ENCODE measurements around the gene VPS13A. TPM values are rescaled to one million over a fixed set of nuclear protein-coding genes. Genes with fewer than 3 reads are reported as not detected.

Gene VPS13A
- total and polyA plus RNA-seq, 2 of the 13 experiments (the other 11 are each of a cell fraction or from before 2014, with no cell fraction given), result 20.4 to 20.7 TPM

DNA sequence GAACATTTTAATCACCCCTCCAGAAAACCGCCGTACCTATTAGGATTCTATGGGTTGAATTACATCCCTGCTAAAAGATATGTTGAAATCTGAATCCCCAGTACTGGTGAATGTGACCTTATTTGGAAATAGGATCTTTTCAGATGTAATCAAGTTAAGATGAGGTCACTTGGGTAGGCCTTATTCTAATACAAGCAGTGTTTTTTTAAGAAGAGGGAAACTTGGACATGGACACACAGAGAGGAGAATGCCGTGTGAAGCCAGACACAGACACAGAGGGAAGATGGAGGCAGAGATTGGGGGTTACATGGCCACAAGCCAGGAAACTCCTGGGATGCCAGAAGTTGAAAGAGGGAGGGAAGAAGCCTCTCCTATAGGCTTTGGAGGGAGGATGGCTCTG, 287.3 kb downstream of the VPS13A start:
- ATAC-seq, result no peak
- intact Hi-C loops (cut with micrococcal nuclease; ENCODE audit: unreplicated experiment) (no loop called here), in situ Hi-C loops (cut with HindIII; ENCODE audit: extremely low pct_ligation_motif_present, low pct_unique_long_range_greater_than_20kb) (loop anchor here (25.0 kb wide), 1 partner anchor 648 kb away; no protein-coding TSS in a partner anchor)
- no peak overlapping the region for H3K4me3 ChIP-seq (replicated peaks in 1 of 3; ENCODE audit: insufficient read depth in 1 of 3, low read depth in 2 of 3, low read length in 3 of 3)
- H3K9ac ChIP-seq (ENCODE audit: insufficient read depth, low read depth, low read length), result no peak overlapping the region
- H3K27ac ChIP-seq (ENCODE audit: extremely low read length, insufficient read depth, low read length), result no peak overlapping the region
- H3K4me2 ChIP-seq (ENCODE audit: low read depth, low read length), result no peak overlapping the region
- no peaks in the 10 kb centered on the region for H3K79me2 ChIP-seq (ENCODE audit: insufficient read depth, low read length)
- CTCF ChIA-PET (ENCODE audit: low intra/inter-chr PET ratio, low total read pairs), result no interaction called here
- FAIRE-seq, result no peak
- no peak overlapping the region for H2AFZ ChIP-seq (ENCODE audit: low read length)
- POLR2A ChIA-PET, result no interaction called here
- H3K4me1 ChIP-seq (ENCODE audit: insufficient read depth, low read length), result peaks cover 7% of the 10 kb centered on the region
- no peak for DNase-seq (ENCODE audit: low spot score)
- peaks cover 0 to 10% of the 10 kb centered on the region in 2 experiments; a peak in 2 of 5 replicates for H3K27me3 ChIP-seq (ENCODE audit: control insufficient read depth in 1 of 2, insufficient read depth in 2 of 2, low read length in 2 of 2)
- BruUV-seq (replicated peaks), result no TSS peak
- no peaks in the 10 kb centered on the region for H3K9me3 ChIP-seq (ENCODE audit: low read length)
- no peaks in the 10 kb centered on the region for H4K20me1 ChIP-seq (ENCODE audit: insufficient read depth, low read length)
- 38% methylated on average over 3 of the region's 3 CpGs for WGBS (ENCODE audit: low lambda C conversion rate)
- H3K36me3 ChIP-seq (replicated peaks in 1 of 2; ENCODE audit: control insufficient read depth in 1 of 2, insufficient read depth in 2 of 2, low read length in 2 of 2), result no peaks in the 10 kb centered on the region
- TF ChIP-seq ZNF350 (CRISPR knock-in tag; IDR thresholded peaks at IDR 0.05; ENCODE audit: borderline replicate concordance, low read depth), result no peak
- TF ChIP-seq, protein P1, sequence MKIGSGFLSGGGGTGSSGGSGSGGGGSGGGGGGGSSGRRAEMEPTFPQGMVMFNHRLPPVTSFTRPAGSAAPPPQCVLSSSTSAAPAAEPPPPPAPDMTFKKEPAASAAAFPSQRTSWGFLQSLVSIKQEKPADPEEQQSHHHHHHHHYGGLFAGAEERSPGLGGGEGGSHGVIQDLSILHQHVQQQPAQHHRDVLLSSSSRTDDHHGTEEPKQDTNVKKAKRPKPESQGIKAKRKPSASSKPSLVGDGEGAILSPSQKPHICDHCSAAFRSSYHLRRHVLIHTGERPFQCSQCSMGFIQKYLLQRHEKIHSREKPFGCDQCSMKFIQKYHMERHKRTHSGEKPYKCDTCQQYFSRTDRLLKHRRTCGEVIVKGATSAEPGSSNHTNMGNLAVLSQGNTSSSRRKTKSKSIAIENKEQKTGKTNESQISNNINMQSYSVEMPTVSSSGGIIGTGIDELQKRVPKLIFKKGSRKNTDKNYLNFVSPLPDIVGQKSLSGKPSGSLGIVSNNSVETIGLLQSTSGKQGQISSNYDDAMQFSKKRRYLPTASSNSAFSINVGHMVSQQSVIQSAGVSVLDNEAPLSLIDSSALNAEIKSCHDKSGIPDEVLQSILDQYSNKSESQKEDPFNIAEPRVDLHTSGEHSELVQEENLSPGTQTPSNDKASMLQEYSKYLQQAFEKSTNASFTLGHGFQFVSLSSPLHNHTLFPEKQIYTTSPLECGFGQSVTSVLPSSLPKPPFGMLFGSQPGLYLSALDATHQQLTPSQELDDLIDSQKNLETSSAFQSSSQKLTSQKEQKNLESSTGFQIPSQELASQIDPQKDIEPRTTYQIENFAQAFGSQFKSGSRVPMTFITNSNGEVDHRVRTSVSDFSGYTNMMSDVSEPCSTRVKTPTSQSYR (CRISPR knock-in tag; IDR thresholded peaks at IDR 0.05; ENCODE audit: borderline replicate concordance), result no peak
- TF ChIP-seq, protein P2, sequence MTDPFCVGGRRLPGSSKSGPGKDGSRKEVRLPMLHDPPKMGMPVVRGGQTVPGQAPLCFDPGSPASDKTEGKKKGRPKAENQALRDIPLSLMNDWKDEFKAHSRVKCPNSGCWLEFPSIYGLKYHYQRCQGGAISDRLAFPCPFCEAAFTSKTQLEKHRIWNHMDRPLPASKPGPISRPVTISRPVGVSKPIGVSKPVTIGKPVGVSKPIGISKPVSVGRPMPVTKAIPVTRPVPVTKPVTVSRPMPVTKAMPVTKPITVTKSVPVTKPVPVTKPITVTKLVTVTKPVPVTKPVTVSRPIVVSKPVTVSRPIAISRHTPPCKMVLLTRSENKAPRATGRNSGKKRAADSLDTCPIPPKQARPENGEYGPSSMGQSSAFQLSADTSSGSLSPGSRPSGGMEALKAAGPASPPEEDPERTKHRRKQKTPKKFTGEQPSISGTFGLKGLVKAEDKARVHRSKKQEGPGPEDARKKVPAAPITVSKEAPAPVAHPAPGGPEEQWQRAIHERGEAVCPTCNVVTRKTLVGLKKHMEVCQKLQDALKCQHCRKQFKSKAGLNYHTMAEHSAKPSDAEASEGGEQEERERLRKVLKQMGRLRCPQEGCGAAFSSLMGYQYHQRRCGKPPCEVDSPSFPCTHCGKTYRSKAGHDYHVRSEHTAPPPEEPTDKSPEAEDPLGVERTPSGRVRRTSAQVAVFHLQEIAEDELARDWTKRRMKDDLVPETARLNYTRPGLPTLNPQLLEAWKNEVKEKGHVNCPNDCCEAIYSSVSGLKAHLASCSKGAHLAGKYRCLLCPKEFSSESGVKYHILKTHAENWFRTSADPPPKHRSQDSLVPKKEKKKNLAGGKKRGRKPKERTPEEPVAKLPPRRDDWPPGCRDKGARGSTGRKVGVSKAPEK (CRISPR knock-in tag; IDR thresholded peaks at IDR 0.05; ENCODE audit: borderline replicate concordance), result no peak
- TF ChIP-seq STAT5B (CRISPR knock-in tag; IDR thresholded peaks at IDR 0.05), result no peak
- no peak for TF ChIP-seq PAX8 (CRISPR knock-in tag; IDR thresholded peaks at IDR 0.05; ENCODE audit: borderline replicate concordance)
- TF ChIP-seq TCF7L2 (IDR thresholded peaks at IDR 0.05; ENCODE audit: low read depth, low read length), result no peak
- no peak for TF ChIP-seq ATF1 (CRISPR knock-in tag; IDR thresholded peaks at IDR 0.05)
- no peak for TF ChIP-seq SKI (IDR thresholded peaks at IDR 0.05; ENCODE audit: partially characterized antibody)
- TF ChIP-seq, protein P3, sequence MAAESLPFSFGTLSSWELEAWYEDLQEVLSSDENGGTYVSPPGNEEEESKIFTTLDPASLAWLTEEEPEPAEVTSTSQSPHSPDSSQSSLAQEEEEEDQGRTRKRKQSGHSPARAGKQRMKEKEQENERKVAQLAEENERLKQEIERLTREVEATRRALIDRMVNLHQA (CRISPR knock-in tag; IDR thresholded peaks at IDR 0.05), result no peak
- no peak for TF ChIP-seq CAMTA2 (CRISPR knock-in tag; IDR thresholded peaks at IDR 0.05; ENCODE audit: borderline replicate concordance)
- TF ChIP-seq, protein P4, sequence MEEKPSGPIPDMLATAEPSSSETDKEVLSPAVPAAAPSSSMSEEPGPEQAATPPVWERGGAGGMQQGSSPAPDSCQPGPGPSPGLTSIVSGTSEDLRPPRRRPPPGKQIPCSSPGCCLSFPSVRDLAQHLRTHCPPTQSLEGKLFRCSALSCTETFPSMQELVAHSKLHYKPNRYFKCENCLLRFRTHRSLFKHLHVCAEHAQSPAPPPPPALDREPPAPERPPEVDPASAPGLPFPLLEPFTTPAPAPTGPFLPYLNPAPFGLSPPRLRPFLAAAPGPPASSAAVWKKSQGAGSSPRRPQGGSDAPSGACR (CRISPR knock-in tag; IDR thresholded peaks at IDR 0.05), result no peak
- TF ChIP-seq, protein P5, sequence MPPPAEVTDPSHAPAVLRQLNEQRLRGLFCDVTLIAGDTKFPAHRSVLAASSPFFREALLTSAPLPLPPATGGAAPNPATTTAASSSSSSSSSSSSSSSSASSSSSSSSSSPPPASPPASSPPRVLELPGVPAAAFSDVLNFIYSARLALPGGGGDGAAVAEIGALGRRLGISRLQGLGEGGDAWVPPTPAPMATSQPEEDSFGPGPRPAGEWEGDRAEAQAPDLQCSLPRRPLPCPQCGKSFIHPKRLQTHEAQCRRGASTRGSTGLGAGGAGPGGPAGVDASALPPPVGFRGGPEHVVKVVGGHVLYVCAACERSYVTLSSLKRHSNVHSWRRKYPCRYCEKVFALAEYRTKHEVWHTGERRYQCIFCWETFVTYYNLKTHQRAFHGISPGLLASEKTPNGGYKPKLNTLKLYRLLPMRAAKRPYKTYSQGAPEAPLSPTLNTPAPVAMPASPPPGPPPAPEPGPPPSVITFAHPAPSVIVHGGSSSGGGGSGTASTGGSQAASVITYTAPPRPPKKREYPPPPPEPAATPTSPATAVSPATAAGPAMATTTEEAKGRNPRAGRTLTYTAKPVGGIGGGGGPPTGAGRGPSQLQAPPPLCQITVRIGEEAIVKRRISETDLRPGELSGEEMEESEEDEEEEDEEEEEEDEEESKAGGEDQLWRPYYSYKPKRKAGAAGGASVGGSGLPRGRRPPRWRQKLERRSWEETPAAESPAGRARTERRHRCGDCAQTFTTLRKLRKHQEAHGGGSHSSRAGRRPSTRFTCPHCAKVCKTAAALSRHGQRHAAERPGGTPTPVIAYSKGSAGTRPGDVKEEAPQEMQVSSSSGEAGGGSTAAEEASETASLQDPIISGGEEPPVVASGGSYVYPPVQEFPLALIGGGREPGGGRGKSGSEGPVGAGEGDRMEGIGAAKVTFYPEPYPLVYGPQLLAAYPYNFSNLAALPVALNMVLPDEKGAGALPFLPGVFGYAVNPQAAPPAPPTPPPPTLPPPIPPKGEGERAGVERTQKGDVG (CRISPR knock-in tag; IDR thresholded peaks at IDR 0.05; ENCODE audit: borderline replicate concordance), result no peak
- no peak for TF ChIP-seq FIP1L1 (IDR thresholded peaks at IDR 0.05; ENCODE audit: borderline replicate concordance, insufficient read depth, low read depth, low read length)

Data from HepG2 (cell line).